H1 (cell line): ENCODE measurements around the gene BLTP1. TPM values are rescaled to one million over a fixed set of nuclear protein-coding genes. Genes with fewer than 3 reads are reported as not detected.

Experiments
- EGR1 ChIP-seq: IDR thresholded peaks from 2 replicates; pipeline ENCODE4 v1.6.1; 2011; ENCODE audit warnings: low read depth, low read length, borderline replicate concordance
- FOSL1 ChIP-seq: IDR thresholded peaks from 2 replicates; pipeline ENCODE4 v1.6.1; 2011; ENCODE audit warnings: mild to moderate bottlenecking, low read depth, low read length, moderate library complexity; ENCODE audit not compliant: insufficient read depth
- JUN ChIP-seq: IDR thresholded peaks from 2 replicates; pipeline ENCODE4 v1.6.1; 2011; ENCODE audit warnings: low read depth, mild to moderate bottlenecking, improper control_type of control experiment, low read length
- SIN3A ChIP-seq, 2 experiments: IDR thresholded peaks in 1 of 2; conservative IDR thresholded peaks in 1 of 2; 2 replicates each; pipeline ENCODE4 v1.6.1; 2011 to 2012; ENCODE audit warnings: low read length in 2 of 2, improper control_type of control experiment in 1 of 2, low read depth in 1 of 2, mild to moderate bottlenecking in 1 of 2
- YY1 ChIP-seq: IDR thresholded peaks from 2 replicates; pipeline ENCODE4 v1.6.1; 2011; ENCODE audit warnings: low read depth, mild to moderate bottlenecking, low read length
- polyA plus RNA-seq, 7 experiments: library from polyadenylated mRNA; depleted of rRNA in 3 of 7; stranded (reverse) in 5 of 7; unstranded in 2 of 7; fragments of >200 nt in 5 of 7; fragments of 200-250 nt in 2 of 7; gene quantifications; 1 replicate in 5 of 7; 2 replicates in 1 of 7; 4 replicates in 1 of 7; pipeline versions ENCODE4 v1.2.1 to v1.2.3, GENCODE V29; 2011 to 2013; ENCODE audit warnings: missing spikeins in 2 of 7, mixed read lengths in 2 of 7
- total RNA-seq: library from RNA; stranded (reverse); fragmentation: NEBNext Ultra II Directional; extraction: Animal tissue kit (Norgen Biotek cat#: 25700); gene quantifications from 2 replicates; pipeline ENCODE4 v1.2.1, GENCODE V29; 2021

Gene BLTP1
- total and polyA plus RNA-seq, 2 of the 8 experiments (the other 6 are each of a cell fraction or from before 2014, with no cell fraction given): 14.0 to 27.9 TPM

- TF ChIP-seq YY1: no peak
- no peak for TF ChIP-seq FOSL1
- TF ChIP-seq EGR1: no peak
- no peak for TF ChIP-seq JUN
- TF ChIP-seq SIN3A (conservative IDR thresholded peaks at IDR 0.05 in 1 of 2, IDR thresholded peaks at IDR 0.05 in 1 of 2; ENCODE audit: low read depth in 1 of 2, low read length in 2 of 2): no peak
Measured at GRCh38 chr4:122118243-122118642, 33.9 kb upstream of the BLTP1 start (continued).
